Trophoblast cell (in vitro differentiated cells and primary cell): ENCODE results near the gene AKAP12.

ENCODE experiments used
- DNase-seq, 2 donors: peaks; one replicate each; pipeline ENCODE4 v3.0.0-alpha.2; 2016
- H2AFZ ChIP-seq: 2 replicates; pipeline ENCODE4 v1.6.1; 2013; ENCODE audit warnings: low read length, moderate library complexity, mild to moderate bottlenecking; ENCODE audit not compliant: insufficient read depth, poor library complexity
- H2AK5ac ChIP-seq: 2 replicates; pipeline ENCODE4 v1.6.1; 2013; ENCODE audit warnings: mild to moderate bottlenecking, low read length
- H2BK120ac ChIP-seq: 2 replicates; pipeline ENCODE4 v1.6.1; 2013; ENCODE audit warnings: low read length, mild to moderate bottlenecking, moderate library complexity; ENCODE audit not compliant: insufficient read depth, poor library complexity
- H2BK12ac ChIP-seq: 2 replicates; pipeline ENCODE4 v1.6.1; 2013; ENCODE audit warnings: mild to moderate bottlenecking, low read length, moderate library complexity
- H2BK5ac ChIP-seq: 2 replicates; pipeline ENCODE4 v1.6.1; 2013; ENCODE audit warnings: low read length, low read depth, moderate library complexity, mild to moderate bottlenecking; ENCODE audit not compliant: poor library complexity
- H3K14ac ChIP-seq: 2 replicates; pipeline ENCODE4 v1.6.1; 2013; ENCODE audit warnings: mild to moderate bottlenecking, low read length
- H3K18ac ChIP-seq: 2 replicates; pipeline ENCODE4 v1.6.1; 2013; ENCODE audit warnings: mild to moderate bottlenecking, low read length
- H3K23ac ChIP-seq: 2 replicates; pipeline ENCODE4 v1.6.1; 2013; ENCODE audit warnings: low read length
- H3K27ac ChIP-seq: 2 replicates; pipeline ENCODE4 v1.5.1; 2013; ENCODE audit warnings: low read depth, mild to moderate bottlenecking, inconsistent platforms, low read length, moderate library complexity
- H3K27me3 ChIP-seq: 2 replicates; pipeline ENCODE4 v1.6.1; 2013; ENCODE audit warnings: inconsistent platforms, mild to moderate bottlenecking, low read length, moderate library complexity; ENCODE audit not compliant: insufficient read depth
- H3K36me3 ChIP-seq, 2 experiments: 1 replicate in 1 of 2; 2 replicates in 1 of 2; pipeline ENCODE4 v1.6.1; 2013; ENCODE audit warnings: low read length in 2 of 2, mild to moderate bottlenecking in 2 of 2, moderate library complexity in 1 of 2; ENCODE audit not compliant: insufficient read depth in 2 of 2, control insufficient read depth in 1 of 2
- H3K4ac ChIP-seq: 2 replicates; pipeline ENCODE4 v1.6.1; 2013; ENCODE audit warnings: low read depth, mild to moderate bottlenecking, low read length, moderate library complexity
- H3K4me1 ChIP-seq, 2 experiments: 1 replicate in 1 of 2; 2 replicates in 1 of 2; pipeline ENCODE4 v1.6.1; 2013; ENCODE audit warnings: low read length in 2 of 2, mild to moderate bottlenecking in 2 of 2, moderate library complexity in 1 of 2; ENCODE audit not compliant: insufficient read depth in 2 of 2, control insufficient read depth in 1 of 2
- H3K4me2 ChIP-seq: 2 replicates; pipeline ENCODE4 v1.6.1; 2013; ENCODE audit warnings: inconsistent platforms, mild to moderate bottlenecking, low read length, moderate library complexity
- H3K4me3 ChIP-seq: 2 replicates; pipeline ENCODE4 v1.5.1; 2013; ENCODE audit warnings: mild to moderate bottlenecking, low read depth, low read length, inconsistent platforms
- H3K79me1 ChIP-seq: one replicate; pipeline ENCODE4 v1.6.1; 2013; ENCODE audit warnings: low read length
- H3K79me2 ChIP-seq: 2 replicates; pipeline ENCODE4 v1.6.1; 2013; ENCODE audit warnings: low read length, mild to moderate bottlenecking; ENCODE audit not compliant: control insufficient read depth, insufficient read depth, poor library complexity
- H3K9ac ChIP-seq: 2 replicates; pipeline ENCODE4 v1.6.1; 2013; ENCODE audit warnings: mild to moderate bottlenecking, low read length
- H3K9me3 ChIP-seq: 2 replicates; pipeline ENCODE4 v1.6.1; 2013; ENCODE audit warnings: low read depth, mild to moderate bottlenecking, control low read depth, inconsistent platforms, low read length; ENCODE audit not compliant: insufficient read depth
- H4K12ac ChIP-seq: 2 replicates; pipeline ENCODE4 v1.6.1; 2013; ENCODE audit warnings: low read depth, mild to moderate bottlenecking, low read length, moderate library complexity
- H4K8ac ChIP-seq: 2 replicates; pipeline ENCODE4 v1.6.1; 2013; ENCODE audit warnings: low read depth, mild to moderate bottlenecking, low read length, moderate library complexity
- H4K91ac ChIP-seq: one replicate; pipeline ENCODE4 v1.6.1; 2013; ENCODE audit warnings: low read depth, mild to moderate bottlenecking, low read length, moderate library complexity
- WGBS: extraction: QIAGEN DNeasy Blood & Tissue Kit; methylation state at CpG from one replicate; pipeline ENCODE4 v1.1.7; 2013; ENCODE audit warnings: missing lambda C conversion rate; ENCODE audit not compliant: insufficient read length, insufficient coverage; ENCODE audit errors: extremely low coverage; 5-methylcytosine and 5-hydroxymethylcytosine counted together

Gene AKAP12

GRCh38 chr6:151389618-151390275, 150.0 kb downstream of the AKAP12 start:
- Histone ChIP-seq H3K23ac (peak overlapping the region; percentile 63), H3K4me2 (peak overlapping the region; percentile 89), H3K27ac (peak overlapping the region; percentile 100), H3K79me1 (peaks cover 22% of the 10 kb centered on the region), H3K14ac (peak overlapping the region; percentile 100), H3K4me1 (peaks cover 0 to 3% of the 10 kb centered on the region in 2 experiments), H4K8ac (peak overlapping the region; percentile 100), H3K9ac (peak overlapping the region; percentile 100), H2AFZ (peak overlapping the region; percentile 94), H4K91ac (peak overlapping the region; percentile 100), H2BK120ac (peak overlapping the region; percentile 100), H3K18ac (peak overlapping the region; percentile 99), H3K27me3 (no peaks in the 10 kb centered on the region), H3K79me2 (peaks cover 25% of the 10 kb centered on the region), H2BK5ac (peak overlapping the region; percentile 100), H2AK5ac (peak overlapping the region; percentile 100), H3K9me3 (no peaks in the 10 kb centered on the region), H3K4me3 (peak overlapping the region; percentile 97), H4K12ac (peak overlapping the region; percentile 100), H2BK12ac (peak overlapping the region; percentile 86), H3K4ac (peak overlapping the region; percentile 100), H3K36me3 (peaks cover 0 to 2% of the 10 kb centered on the region in 2 experiments)
- no CpG with 5 or more reads among the region's 54 CpGs for WGBS
- DNase-seq = peak; percentile 92 to 94

- H3K4me1 ChIP-seq = peaks cover 0 to 3% of the 10 kb centered on the region in 2 experiments
- H4K91ac ChIP-seq = peak overlapping the region; percentile 100
- H3K79me2 ChIP-seq = peaks cover 25% of the 10 kb centered on the region
- peaks cover 0 to 3% of the 10 kb centered on the region in 2 experiments for H3K36me3 ChIP-seq
- no CpG with 5 or more reads among the region's 79 CpGs for WGBS
- H3K9ac ChIP-seq = peak overlapping the region; percentile 95
- H2AK5ac ChIP-seq = peak overlapping the region; percentile 98
- peak overlapping the region; percentile 100 for H3K14ac ChIP-seq
- peak overlapping the region; percentile 99 for H3K18ac ChIP-seq
- peaks cover 22% of the 10 kb centered on the region for H3K79me1 ChIP-seq
- peak overlapping the region; percentile 73 for H2BK12ac ChIP-seq
- H3K27ac ChIP-seq = peak overlapping the region; percentile 100
- peak; percentile 99 for DNase-seq
- H2AFZ ChIP-seq = peak overlapping the region; percentile 97
- H3K9me3 ChIP-seq = no peaks in the 10 kb centered on the region
- peak overlapping the region; percentile 100 for H2BK5ac ChIP-seq
- peak overlapping the region; percentile 99 for H4K12ac ChIP-seq
- peak overlapping the region; percentile 97 for H3K4ac ChIP-seq
- H3K4me2 ChIP-seq = peak overlapping the region; percentile 89
- H4K8ac ChIP-seq = peak overlapping the region; percentile 100
- peak overlapping the region; percentile 97 for H2BK120ac ChIP-seq
- no peaks in the 10 kb centered on the region for H3K27me3 ChIP-seq
- no peak overlapping the region for H3K23ac ChIP-seq
- peak overlapping the region; percentile 98 for H3K4me3 ChIP-seq
Observed at GRCh38 chr6:151390276-151390850, 150.6 kb downstream of the AKAP12 start.

GRCh38 chr6:151390851-151391470, 151.2 kb downstream of the AKAP12 start:
- H3K9me3 ChIP-seq = no peaks in the 10 kb centered on the region
- WGBS = no CpG with 5 or more reads among the region's 78 CpGs
- H3K23ac ChIP-seq = no peak overlapping the region
- H3K18ac ChIP-seq = peak overlapping the region; percentile 99
- H3K14ac ChIP-seq = peak overlapping the region; percentile 100
- peak overlapping the region; percentile 95 for H3K9ac ChIP-seq
- peak overlapping the region; percentile 99 for H4K12ac ChIP-seq
- H3K4ac ChIP-seq = peak overlapping the region; percentile 99
- H3K4me2 ChIP-seq = peak overlapping the region; percentile 63
- H3K79me1 ChIP-seq = peaks cover 22% of the 10 kb centered on the region
- H2AFZ ChIP-seq = peak overlapping the region; percentile 97
- peak overlapping the region; percentile 100 for H3K27ac ChIP-seq
- peak overlapping the region; percentile 97 for H2BK120ac ChIP-seq
- no peaks in the 10 kb centered on the region for H3K27me3 ChIP-seq
- H4K91ac ChIP-seq = peak overlapping the region; percentile 96
- H3K4me1 ChIP-seq = peaks cover 0 to 3% of the 10 kb centered on the region in 2 experiments
- peak overlapping the region; percentile 100 for H4K8ac ChIP-seq
- H2BK12ac ChIP-seq = peak overlapping the region; percentile 74
- peak overlapping the region; percentile 98 for H3K4me3 ChIP-seq
- peaks cover 1 to 5% of the 10 kb centered on the region in 2 experiments for H3K36me3 ChIP-seq
- H2AK5ac ChIP-seq = peak overlapping the region; percentile 99
- peak; percentile 35 to 64 for DNase-seq
- peaks cover 27% of the 10 kb centered on the region for H3K79me2 ChIP-seq
- peak overlapping the region; percentile 100 for H2BK5ac ChIP-seq
